Caco-2 (cell line): ENCODE results near the gene LMAN2. TPM values are rescaled to one million over a fixed set of nuclear protein-coding genes. Genes with fewer than 3 reads are reported as not detected.
A peak's percentile ranks its signal among the peaks of the same experiment; 100 is the strongest.

Experiments used
- BruUV-seq: library from RNA; stranded (reverse); fragments of 400-500 nt; replicated peaks from 2 replicates; lab custom pipeline; 2021; lab: Mats Ljungman, UMichigan
- CTCF ChIA-PET: fragments of 300-600 bp; sonication (Branson Sonifier 250); formaldehyde crosslinking; loops from one replicate; lab custom pipeline; 2022; ENCODE audit warnings: antibody characterized with exemption; lab: Charles Lee
- POLR2A ChIA-PET: fragments of 300-600 bp; sonication (Branson Sonifier 250); formaldehyde crosslinking; loops from one replicate; lab custom pipeline; 2022; ENCODE audit warnings: antibody characterized with exemption; lab: Charles Lee
- DNase-seq, 2 experiments: peaks; one replicate each; pipeline versions ENCODE4 v3.0.0 to v3.0.0-alpha.2; 2020 to 2022
- H3K27me3 ChIP-seq: replicated peaks from 2 replicates; pipeline ENCODE4 v1.6.0; 2011; ENCODE audit warnings: low read length; ENCODE audit not compliant: control insufficient read depth, insufficient read depth
- H3K36me3 ChIP-seq: 2 replicates; pipeline ENCODE4 v1.5.1; 2011; ENCODE audit warnings: low read length; ENCODE audit not compliant: control insufficient read depth, insufficient read depth
- H3K4me1 ChIP-seq: fragments of 250-450 bp; sonication (Bioruptor Pico); 2 replicates; pipeline ENCODE4 v1.5.1; 2020; ENCODE audit warnings: mild to moderate bottlenecking
- H3K4me3 ChIP-seq: 2 replicates; pipeline ENCODE4 v1.5.1; 2011; ENCODE audit warnings: low read depth, mild to moderate bottlenecking, control low read depth, low read length
- H3K9me3 ChIP-seq: fragments of 250-450 bp; sonication (Bioruptor Pico); 2 replicates; pipeline ENCODE4 v1.5.1; 2020; ENCODE audit warnings: mild to moderate bottlenecking, moderate library complexity
- H3K27ac Mint-ChIP-seq: one replicate; pipeline ENCODE4 v1.8.0; 2022; ENCODE audit warnings: mixed read lengths; ENCODE audit not compliant: unreplicated experiment
- H3K27me3 Mint-ChIP-seq: one replicate; pipeline ENCODE4 v1.8.0; 2022; ENCODE audit warnings: mixed read lengths; ENCODE audit not compliant: insufficient read depth, unreplicated experiment
- H3K36me3 Mint-ChIP-seq: one replicate; pipeline ENCODE4 v1.8.0; 2022; ENCODE audit warnings: mild to moderate bottlenecking, mixed read lengths; ENCODE audit not compliant: insufficient read depth, unreplicated experiment
- H3K4me1 Mint-ChIP-seq: one replicate; pipeline ENCODE4 v1.8.0; 2022; ENCODE audit warnings: low read depth, mixed read lengths; ENCODE audit not compliant: unreplicated experiment
- H3K4me3 Mint-ChIP-seq: one replicate; pipeline ENCODE4 v1.8.0; 2022; ENCODE audit warnings: mild to moderate bottlenecking, moderate library complexity, mixed read lengths; ENCODE audit not compliant: unreplicated experiment
- H3K9me3 Mint-ChIP-seq: one replicate; pipeline ENCODE4 v1.8.0; 2022; ENCODE audit warnings: mixed read lengths; ENCODE audit not compliant: unreplicated experiment
- intact Hi-C: fragments of 100-400 bp; cut with micrococcal nuclease; formaldehyde crosslinking; loops from one replicate; pipeline ENCODE4 v1.10.0; 2022; ENCODE audit not compliant: unreplicated experiment
- total RNA-seq: library from RNA; stranded (reverse); gene quantifications from 2 replicates; pipeline ENCODE4 v1.2.3, GENCODE V29; 2022
- TF ChIP-seq, protein P1 (sequence below), 2 experiments: fragments of 200-600 bp in 1 of 2; IDR thresholded peaks; 1 replicate in 1 of 2; 2 replicates in 1 of 2; pipeline versions ENCODE4 v1.5.1 to v1.8.0; 2011 to 2022; ENCODE audit warnings: antibody characterized with exemption in 1 of 2, control low read depth in 1 of 2, inconsistent platforms in 1 of 2, low read depth in 1 of 2, low read length in 1 of 2, mild to moderate bottlenecking in 1 of 2, moderate library complexity in 1 of 2; ENCODE audit not compliant: insufficient read depth in 1 of 2, severe bottlenecking in 1 of 2, unreplicated experiment in 1 of 2

The LMAN2 gene
- total RNA-seq, 1 experiment from 2014 or later = 241 TPM

DNA sequence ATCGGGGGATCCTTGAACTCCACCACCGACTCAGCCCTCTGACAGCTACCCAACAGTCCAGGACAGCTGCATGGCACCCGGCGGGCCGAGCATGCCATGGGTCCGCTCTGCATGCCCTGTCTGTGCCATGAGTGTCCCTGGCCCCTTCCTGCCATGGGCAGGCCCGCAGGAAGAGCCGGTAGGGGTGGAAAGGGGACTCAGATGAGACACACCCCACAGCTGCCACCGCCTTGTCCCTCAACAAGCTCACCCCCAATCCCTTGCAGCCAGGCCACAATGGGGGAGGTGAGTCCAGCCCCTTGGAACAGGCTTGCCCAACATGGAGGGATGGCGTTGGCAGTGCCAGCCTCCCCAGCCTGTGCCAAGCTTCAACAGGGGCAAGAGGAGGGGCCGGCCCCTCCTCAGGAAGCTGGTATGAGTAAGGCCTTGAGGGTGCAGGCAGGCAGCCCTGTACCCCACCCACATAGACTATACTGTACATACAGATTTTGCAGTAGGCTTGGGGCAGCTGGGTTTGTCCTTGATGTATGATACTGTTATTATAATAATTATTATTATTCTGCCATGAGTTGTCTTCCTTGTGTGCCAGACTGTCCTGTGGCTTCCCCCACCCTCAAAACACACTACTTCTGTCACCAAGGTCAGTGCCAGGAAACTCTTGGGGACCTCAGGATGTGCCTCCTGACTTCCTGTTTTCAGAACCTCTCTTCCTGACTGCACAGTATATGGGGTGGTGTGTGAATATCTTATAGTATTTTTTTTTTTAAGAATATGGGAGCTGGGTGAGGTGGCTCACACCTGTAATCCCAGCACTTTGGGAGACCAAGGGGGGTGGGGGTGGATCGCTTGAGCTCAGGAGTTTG, 20.8 kb upstream of the LMAN2 start:
- no peak overlapping the region for H3K27ac Mint-ChIP-seq
- Histone ChIP-seq H3K27me3 (no peaks in the 10 kb centered on the region), H3K4me1 (peaks cover 25% of the 10 kb centered on the region), H3K9me3 (no peaks in the 10 kb centered on the region), H3K36me3 (no peaks in the 10 kb centered on the region; the same call in 1 of the 2 replicates), H3K4me3 (peak overlapping the region; percentile 80)
- BruUV-seq = no TSS peak
- intact Hi-C loops = no loop called here
- H3K4me3 Mint-ChIP-seq = peak overlapping the region; percentile 83
- ChIA-PET POLR2A (no interaction called here), CTCF (interaction anchor here (0.5 to 2.3 kb wide), 8 partner anchors 10 to 85 kb away, joined by 3 to 92 read pairs (median 14); no protein-coding TSS in a partner anchor)
- no peaks in the 10 kb centered on the region for H3K27me3 Mint-ChIP-seq
- H3K36me3 Mint-ChIP-seq = peaks cover 5% of the 10 kb centered on the region
- no peak for DNase-seq
- TF ChIP-seq, protein P1, sequence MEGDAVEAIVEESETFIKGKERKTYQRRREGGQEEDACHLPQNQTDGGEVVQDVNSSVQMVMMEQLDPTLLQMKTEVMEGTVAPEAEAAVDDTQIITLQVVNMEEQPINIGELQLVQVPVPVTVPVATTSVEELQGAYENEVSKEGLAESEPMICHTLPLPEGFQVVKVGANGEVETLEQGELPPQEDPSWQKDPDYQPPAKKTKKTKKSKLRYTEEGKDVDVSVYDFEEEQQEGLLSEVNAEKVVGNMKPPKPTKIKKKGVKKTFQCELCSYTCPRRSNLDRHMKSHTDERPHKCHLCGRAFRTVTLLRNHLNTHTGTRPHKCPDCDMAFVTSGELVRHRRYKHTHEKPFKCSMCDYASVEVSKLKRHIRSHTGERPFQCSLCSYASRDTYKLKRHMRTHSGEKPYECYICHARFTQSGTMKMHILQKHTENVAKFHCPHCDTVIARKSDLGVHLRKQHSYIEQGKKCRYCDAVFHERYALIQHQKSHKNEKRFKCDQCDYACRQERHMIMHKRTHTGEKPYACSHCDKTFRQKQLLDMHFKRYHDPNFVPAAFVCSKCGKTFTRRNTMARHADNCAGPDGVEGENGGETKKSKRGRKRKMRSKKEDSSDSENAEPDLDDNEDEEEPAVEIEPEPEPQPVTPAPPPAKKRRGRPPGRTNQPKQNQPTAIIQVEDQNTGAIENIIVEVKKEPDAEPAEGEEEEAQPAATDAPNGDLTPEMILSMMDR (IDR thresholded peaks at IDR 0.05; ENCODE audit: insufficient read depth in 1 of 2, low read depth in 1 of 2, low read length in 1 of 2, severe bottlenecking in 1 of 2, unreplicated experiment in 1 of 2) = no peak
- no peaks in the 10 kb centered on the region for H3K9me3 Mint-ChIP-seq
- peaks cover 15% of the 10 kb centered on the region for H3K4me1 Mint-ChIP-seq

DNA sequence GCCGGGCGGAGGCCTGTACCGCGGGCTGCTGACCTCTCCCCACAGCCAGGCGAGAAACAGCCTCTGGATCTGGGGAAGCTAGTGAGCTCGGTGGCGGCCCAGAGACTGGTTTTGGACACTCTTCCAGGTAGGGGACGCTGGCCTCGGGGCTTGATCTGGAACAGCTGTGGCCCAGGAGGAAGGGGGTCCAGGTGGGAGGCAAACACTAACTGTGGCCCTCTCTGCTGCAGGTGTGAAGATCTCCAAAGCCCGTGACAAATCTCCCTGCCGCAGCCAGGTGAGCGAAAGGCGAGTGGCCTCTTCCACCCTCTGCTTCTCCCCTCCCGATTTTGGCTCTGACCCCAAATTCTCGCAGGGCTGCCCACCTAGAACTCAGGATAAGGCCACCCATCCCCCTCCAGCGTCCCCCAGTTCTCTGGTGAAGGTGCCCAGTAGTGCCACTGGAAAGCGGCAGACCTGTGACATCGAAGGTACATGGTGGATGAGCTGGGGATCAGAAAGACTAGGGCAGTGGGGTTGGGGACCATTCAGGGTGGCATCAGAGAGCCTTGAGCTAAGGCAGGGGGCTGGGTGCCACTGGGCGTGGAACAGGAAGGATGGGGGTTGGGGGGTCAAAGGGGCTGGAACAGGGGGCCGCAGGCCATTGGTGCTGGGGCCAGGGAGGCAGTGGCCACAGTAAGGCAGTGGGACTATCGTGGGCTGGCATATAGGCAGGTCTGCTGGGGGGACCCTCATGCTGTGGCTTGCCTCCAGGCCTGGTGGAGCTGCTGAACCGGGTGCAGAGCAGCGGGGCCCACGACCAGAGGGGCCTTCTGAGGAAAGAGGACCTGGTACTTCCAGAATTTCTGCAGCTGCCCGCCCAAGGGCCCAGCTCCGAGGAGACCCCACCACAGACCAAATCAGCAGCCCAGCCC, 19.9 kb upstream of the LMAN2 start:
- peak overlapping the region; percentile 83 for H3K4me3 Mint-ChIP-seq
- TSS peak; percentile 69 for BruUV-seq

More for the DNA sequence above, 19.9 kb upstream of the LMAN2 start:
- no peak for DNase-seq
- peaks cover 15% of the 10 kb centered on the region for H3K4me1 Mint-ChIP-seq
- no peaks in the 10 kb centered on the region for H3K9me3 Mint-ChIP-seq
- ChIA-PET CTCF (interaction anchor here (0.5 to 2.7 kb wide), 27 partner anchors 8 to 145 kb away, joined by 3 to 92 read pairs (median 7); partner anchors contain the start of genes GRK6, LMAN2, PDLIM7 and PRR7), POLR2A (interaction anchor here (0.5 to 2.6 kb wide), 10 partner anchors 8 to 126 kb away, joined by 3 to 23 read pairs (median 7); partner anchors contain the start of genes GRK6, LMAN2 and PDLIM7)
- Histone ChIP-seq H3K27me3 (no peaks in the 10 kb centered on the region), H3K4me1 (peaks cover 25% of the 10 kb centered on the region), H3K4me3 (peak overlapping the region; percentile 80), H3K36me3 (no peaks in the 10 kb centered on the region; the same call in 1 of the 2 replicates), H3K9me3 (no peaks in the 10 kb centered on the region)
- TF ChIP-seq, protein P1 (IDR thresholded peaks at IDR 0.05; ENCODE audit: insufficient read depth in 1 of 2, low read depth in 1 of 2, low read length in 1 of 2, severe bottlenecking in 1 of 2, unreplicated experiment in 1 of 2) = no peak
- peaks cover 5% of the 10 kb centered on the region for H3K36me3 Mint-ChIP-seq
- intact Hi-C loops = loop anchor here (2.0 kb wide), 2 partner anchors 19 to 21 kb away; partner anchors contain the start of gene LMAN2
- peak overlapping the region; percentile 59 for H3K27ac Mint-ChIP-seq
- no peaks in the 10 kb centered on the region for H3K27me3 Mint-ChIP-seq
